IMR-90 (cell line): Measurements from ENCODE around the gene AFDN. TPM values are rescaled to one million over a fixed set of nuclear protein-coding genes. Genes with fewer than 3 reads are reported as not detected.

Experiments
- ATAC-seq: fragments of 200-7000 bp; cut with Tn5 transposase; 2 replicates; pipeline ENCODE4 v1.9.1; 2020; ENCODE audit warnings: low read depth, mild to moderate bottlenecking, moderate library complexity
- BruUV-seq: library from RNA; stranded (reverse); fragments of 400-500 nt; replicated peaks from 2 replicates; lab custom pipeline; 2021; lab: Mats Ljungman, UMichigan
- CTCF ChIA-PET: fragments of 300-600 bp; formaldehyde crosslinking; extraction: SDS; loops from one replicate; lab custom pipeline; 2021; ENCODE audit warnings: antibody characterized with exemption; lab: Yijun Ruan, JAX
- POLR2A ChIA-PET: fragments of 300-600 bp; sonication (Branson Sonifier 250); formaldehyde crosslinking; loops from one replicate; lab custom pipeline; 2022; ENCODE audit warnings: antibody characterized with exemption; ENCODE audit not compliant: unreplicated experiment; lab: Charles Lee
- DNase-seq: peaks from one replicate; pipeline ENCODE4 v3.0.0; 2013
- H2AFZ ChIP-seq: replicated peaks from 2 replicates; pipeline ENCODE3; 2013; ENCODE audit warnings: low read length, mild to moderate bottlenecking; ENCODE audit not compliant: poor library complexity
- H2AK5ac ChIP-seq: 2 replicates; pipeline ENCODE4 v1.6.1; 2013; ENCODE audit warnings: low read depth, low read length, inconsistent platforms
- H2AK9ac ChIP-seq: replicated peaks from 2 replicates; pipeline ENCODE3; 2013; ENCODE audit warnings: mild to moderate bottlenecking, low read depth, low read length, moderate library complexity; ENCODE audit not compliant: poor library complexity
- H2BK120ac ChIP-seq: 2 replicates; pipeline ENCODE4 v1.6.1; 2013; ENCODE audit warnings: low read depth, low read length, inconsistent platforms
- H2BK15ac ChIP-seq: 3 replicates; pipeline ENCODE4 v1.6.1; 2013; ENCODE audit warnings: low read depth, low read length, inconsistent platforms
- H2BK20ac ChIP-seq: 2 replicates; pipeline ENCODE4 v1.6.1; 2013; ENCODE audit warnings: low read depth, mild to moderate bottlenecking, inconsistent platforms, low read length, moderate library complexity
- H2BK5ac ChIP-seq: 2 replicates; pipeline ENCODE4 v1.6.1; 2013; ENCODE audit warnings: mild to moderate bottlenecking, low read depth, low read length, inconsistent platforms; ENCODE audit not compliant: poor library complexity, severe bottlenecking
- H3K14ac ChIP-seq: replicated peaks from 2 replicates; pipeline ENCODE4 v1.6.1; 2013; ENCODE audit warnings: low read depth, low read length, inconsistent platforms
- H3K18ac ChIP-seq: 2 replicates; pipeline ENCODE4 v1.6.1; 2013; ENCODE audit warnings: low read depth, low read length, control low read depth
- H3K23ac ChIP-seq: 2 replicates; pipeline ENCODE4 v1.6.1; 2013; ENCODE audit warnings: low read depth, low read length, inconsistent platforms
- H3K27ac ChIP-seq: 2 replicates; pipeline ENCODE4 v1.5.1; 2013; ENCODE audit warnings: mild to moderate bottlenecking, control low read depth, low read length; ENCODE audit not compliant: insufficient read depth
- H3K27me3 ChIP-seq: 2 replicates; pipeline ENCODE4 v1.6.1; 2013; ENCODE audit warnings: low read length; ENCODE audit not compliant: control insufficient read depth, insufficient read depth
- H3K36me3 ChIP-seq: 2 replicates; pipeline ENCODE4 v1.6.1; 2013; ENCODE audit warnings: low read length, mixed read lengths; ENCODE audit not compliant: control insufficient read depth, insufficient read depth
- H3K4ac ChIP-seq: 2 replicates; pipeline ENCODE4 v1.6.1; 2013; ENCODE audit warnings: low read depth, low read length, inconsistent platforms
- H3K4me1 ChIP-seq: 2 replicates; pipeline ENCODE4 v1.6.1; 2013; ENCODE audit warnings: low read length, mixed read lengths; ENCODE audit not compliant: control insufficient read depth, insufficient read depth
- H3K4me2 ChIP-seq: 2 replicates; pipeline ENCODE4 v1.6.1; 2013; ENCODE audit warnings: low read depth, mild to moderate bottlenecking, control low read depth, low read length, moderate library complexity
- H3K4me3 ChIP-seq: 2 replicates; pipeline ENCODE4 v1.5.1; 2013; ENCODE audit warnings: low read depth, mild to moderate bottlenecking, control low read depth, low read length, moderate library complexity; ENCODE audit not compliant: insufficient read depth
- H3K56ac ChIP-seq: 2 replicates; pipeline ENCODE4 v1.6.1; 2013; ENCODE audit warnings: low read length, inconsistent platforms; ENCODE audit not compliant: insufficient read depth; ENCODE audit errors: extremely low read depth
- H3K79me1 ChIP-seq, 2 experiments: 2 replicates each; pipeline ENCODE4 v1.6.1; 2013; ENCODE audit warnings: low read length in 2 of 2, inconsistent platforms in 1 of 2, low read depth in 1 of 2
- H3K9ac ChIP-seq: 2 replicates; pipeline ENCODE4 v1.6.1; 2013; ENCODE audit warnings: low read depth, low read length, control low read depth
- H3K9me1 ChIP-seq: 2 replicates; pipeline ENCODE4 v1.6.1; 2013; ENCODE audit warnings: low read length, inconsistent platforms; ENCODE audit not compliant: insufficient read depth
- H3K9me3 ChIP-seq: 2 replicates; pipeline ENCODE4 v1.6.1; 2013; ENCODE audit warnings: low read length; ENCODE audit not compliant: control insufficient read depth, insufficient read depth
- H4K20me1 ChIP-seq: 2 replicates; pipeline ENCODE4 v1.6.1; 2013; ENCODE audit warnings: low read length, inconsistent platforms; ENCODE audit not compliant: insufficient read depth
- H4K5ac ChIP-seq: 2 replicates; pipeline ENCODE4 v1.6.1; 2013; ENCODE audit warnings: mild to moderate bottlenecking, low read depth, low read length, control low read depth
- H4K8ac ChIP-seq, 2 experiments: 2 replicates each; pipeline ENCODE4 v1.6.1; 2013; ENCODE audit warnings: low read depth in 2 of 2, low read length in 2 of 2, control low read depth in 1 of 2, inconsistent platforms in 1 of 2
- H4K91ac ChIP-seq: 2 replicates; pipeline ENCODE4 v1.6.1; 2013; ENCODE audit warnings: low read depth, low read length, inconsistent platforms; ENCODE audit not compliant: insufficient read depth
- BHLHE40 ChIP-seq: fragments of 150-350 bp; IDR thresholded peaks from 2 replicates; pipeline ENCODE4 v1.6.1; 2016; ENCODE audit warnings: mild to moderate bottlenecking, low read depth, low read length
- CEBPB ChIP-seq: IDR thresholded peaks from 2 replicates; pipeline ENCODE4 v1.6.1; 2012; ENCODE audit warnings: low read depth, low read length, improper control_type of control experiment
- CHD1 ChIP-seq: IDR thresholded peaks from 2 replicates; pipeline ENCODE4 v1.6.1; 2012; ENCODE audit warnings: low read depth, low read length, improper control_type of control experiment
- CTCF ChIP-seq: conservative IDR thresholded peaks from 2 replicates; pipeline ENCODE4 v1.5.1; 2012; ENCODE audit warnings: mild to moderate bottlenecking, low read depth, low read length, improper control_type of control experiment
- FOS ChIP-seq: fragments of 150-350 bp; IDR thresholded peaks from 2 replicates; pipeline ENCODE4 v1.6.1; 2016; ENCODE audit warnings: low read depth, low read length
- MAFK ChIP-seq: IDR thresholded peaks from 2 replicates; pipeline ENCODE4 v1.6.1; 2012; ENCODE audit warnings: low read depth, low read length, improper control_type of control experiment
- MAZ ChIP-seq: IDR thresholded peaks from 2 replicates; pipeline ENCODE4 v1.6.1; 2012; ENCODE audit warnings: low read depth, mild to moderate bottlenecking, low read length, improper control_type of control experiment, moderate library complexity, borderline replicate concordance
- MXI1 ChIP-seq: IDR thresholded peaks from 2 replicates; pipeline ENCODE4 v1.6.1; 2012; ENCODE audit warnings: low read depth, mild to moderate bottlenecking, low read length, moderate library complexity, borderline replicate concordance
- NFE2L2 ChIP-seq: fragments of 150-350 bp; IDR thresholded peaks from 2 replicates; pipeline ENCODE4 v1.6.1; 2016; ENCODE audit warnings: low read depth, mild to moderate bottlenecking, low read length
- POLR2A ChIP-seq: IDR thresholded peaks from 2 replicates; pipeline ENCODE4 v1.6.1; 2012; ENCODE audit warnings: mild to moderate bottlenecking, low read depth, low read length
- RAD21 ChIP-seq: IDR thresholded peaks from 2 replicates; pipeline ENCODE4 v1.6.1; 2012; ENCODE audit warnings: low read length, improper control_type of control experiment
- RCOR1 ChIP-seq: IDR thresholded peaks from 2 replicates; pipeline ENCODE4 v1.6.1; 2012; ENCODE audit warnings: mild to moderate bottlenecking, low read length, improper control_type of control experiment; ENCODE audit not compliant: insufficient replicate concordance
- RFX5 ChIP-seq: IDR thresholded peaks from 2 replicates; pipeline ENCODE4 v1.8.0; 2012; ENCODE audit warnings: low read depth, mild to moderate bottlenecking, low read length, moderate library complexity
- SMC3 ChIP-seq: fragments of 150-350 bp; IDR thresholded peaks from 2 replicates; pipeline ENCODE4 v1.6.1; 2016; ENCODE audit warnings: low read depth, mild to moderate bottlenecking, antibody characterized with exemption, low read length, moderate library complexity
- USF2 ChIP-seq: fragments of 150-350 bp; IDR thresholded peaks from 2 replicates; pipeline ENCODE4 v1.6.1; 2017; ENCODE audit warnings: mild to moderate bottlenecking, antibody characterized with exemption, low read length, low read depth
- WGBS, 2 experiments: methylation state at CpG; one replicate each; pipeline versions ENCODE4 v1.1.5 to v1.1.7; 2013; ENCODE audit warnings: missing lambda C conversion rate in 2 of 2; ENCODE audit not compliant: insufficient read length in 1 of 2; ENCODE audit errors: extremely low coverage in 2 of 2; 5-methylcytosine and 5-hydroxymethylcytosine counted together
- dilution Hi-C: fragments of 300-500 bp; cut with HindIII; formaldehyde crosslinking; loops from one replicate; pipeline ENCODE4 v1.14.3; 2018; ENCODE audit warnings: low sequenced_read_pairs; ENCODE audit not compliant: unreplicated experiment
- in situ Hi-C: fragments of 300-500 bp; cut with MboI; formaldehyde crosslinking; loops from 3 replicates; pipeline ENCODE4 v1.14.3; 2019; ENCODE audit warnings: low sequenced_read_pairs, inconsistent platforms, mixed read lengths
- intact Hi-C: fragments of 100-400 bp; cut with micrococcal nuclease; formaldehyde crosslinking; loops from 2 replicates; pipeline ENCODE4 v1.10.0; 2022
- polyA plus RNA-seq, 3 experiments: library from polyadenylated mRNA; depleted of rRNA; stranded (reverse); fragments of >200 nt; gene quantifications; 2 replicates each; pipeline ENCODE4 v1.2.3, GENCODE V29; 2012; ENCODE audit warnings: low replicate concordance in 1 of 3
- total RNA-seq: library from RNA; depleted of rRNA; stranded (reverse); fragments of >200 nt; gene quantifications from 2 replicates; pipeline ENCODE4 v1.2.3, GENCODE V29; 2012

AFDN gene
- total and polyA plus RNA-seq, 2 of the 4 experiments (the other 2 are of a cell fraction), result 11.6 to 20.8 TPM

- no peak for TF ChIP-seq CHD1
Measured at GRCh38 chr6:167990016-167990945, 163.6 kb downstream of the AFDN start (continued).

- intact Hi-C loops, result no loop called here
- Histone ChIP-seq H4K91ac (no peak overlapping the region), H3K79me1 (no peaks in the 10 kb centered on the region), H2AFZ (no peak overlapping the region), H2BK120ac (no peak overlapping the region), H3K4me2 (no peak overlapping the region), H2BK20ac (no peak overlapping the region), H3K56ac (no peak overlapping the region), H3K36me3 (no peaks in the 10 kb centered on the region), H2BK15ac (no peak overlapping the region), H2AK9ac (no peak overlapping the region), H3K27me3 (peaks cover 8% of the 10 kb centered on the region), H3K23ac (no peak overlapping the region), H3K4me1 (no peaks in the 10 kb centered on the region; the same call in 1 of the 2 replicates), H3K27ac (no peak overlapping the region), H3K4me3 (no peak overlapping the region), H4K8ac (no peak overlapping the region), H3K9me3 (no peaks in the 10 kb centered on the region), H3K9me1 (no peaks in the 10 kb centered on the region; the same call in 1 of the 2 replicates), H3K14ac (no peak overlapping the region), H2BK5ac (no peak overlapping the region), H3K18ac (no peak overlapping the region), H4K5ac (no peak overlapping the region), H2AK5ac (no peak overlapping the region), H4K20me1 (no peaks in the 10 kb centered on the region), H3K4ac (no peak overlapping the region), H3K9ac (no peak overlapping the region)
- ChIA-PET CTCF (no interaction called here), POLR2A (no interaction called here)
- dilution Hi-C loops, result no loop called here
- BruUV-seq, result no TSS peak
- 85% methylated on average over 8 of the region's 16 CpGs; no CpG with 5 or more reads in 1 of the 2 experiments for WGBS, 2 experiments
- ATAC-seq, result no peak
- no peak for DNase-seq
- in situ Hi-C loops, result no loop called here
- TF ChIP-seq RAD21 (no peak), CHD1 (no peak), CEBPB (no peak), USF2 (no peak), CTCF (no peak), RFX5 (no peak), RCOR1 (no peak), POLR2A (no peak), MAFK (no peak), NFE2L2 (no peak), SMC3 (no peak), BHLHE40 (no peak), MXI1 (no peak), MAZ (no peak), FOS (no peak)
Measured at GRCh38 chr6:167993169-167993568, 166.5 kb downstream of the AFDN start.
